Tongue (tissue), 3 donors: ENCODE data around the gene MAFF. TPM values are rescaled to one million over a fixed set of nuclear protein-coding genes. Genes with fewer than 3 reads are reported as not detected.

Source experiments
- DNase-seq: peaks from one replicate; pipeline ENCODE4 v3.0.0-alpha.2; 2015
- small RNA-seq: library from RNA; depleted of rRNA; stranded (forward); fragments of <200 nt; gene quantifications from one replicate; pipeline ENCODE3, GENCODE V24; 2014; ENCODE audit warnings: low replicate concordance
- total RNA-seq: library from RNA; depleted of rRNA; stranded (reverse); fragments of >200 nt; gene quantifications from one replicate; pipeline ENCODE4 v1.2.3, GENCODE V29; 2014

The MAFF gene
- total RNA-seq, 1 donor from 2014 or later = 20.9 TPM

- no peak for DNase-seq
These were observed 46.5 kb downstream of the MAFF start for GRCh38 chr22:38248280-38248679.

DNA sequence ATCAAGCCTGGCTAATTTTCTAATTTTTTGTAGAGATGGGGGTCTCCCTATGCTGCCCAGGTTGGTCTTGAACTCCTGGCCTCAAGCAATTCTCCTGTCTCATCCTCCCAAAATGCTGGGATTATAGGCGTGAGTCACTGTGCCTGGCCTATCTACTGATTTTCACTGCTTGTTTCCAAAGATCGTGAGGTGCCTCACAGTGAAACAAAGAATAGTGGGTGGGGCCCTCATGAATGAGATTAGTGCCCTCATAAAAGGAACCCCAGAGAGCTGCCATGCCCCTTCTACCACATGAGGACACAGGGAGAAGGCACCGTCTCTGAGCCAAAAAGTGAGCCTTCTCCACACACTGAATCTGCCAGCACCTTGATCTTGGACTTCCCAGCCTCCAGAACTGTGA lies 47.5 kb downstream of the MAFF start:
- DNase-seq = no peak

- DNase-seq = no peak
These were observed 48.2 kb downstream of the MAFF start for GRCh38 chr22:38249803-38250642.

DNA sequence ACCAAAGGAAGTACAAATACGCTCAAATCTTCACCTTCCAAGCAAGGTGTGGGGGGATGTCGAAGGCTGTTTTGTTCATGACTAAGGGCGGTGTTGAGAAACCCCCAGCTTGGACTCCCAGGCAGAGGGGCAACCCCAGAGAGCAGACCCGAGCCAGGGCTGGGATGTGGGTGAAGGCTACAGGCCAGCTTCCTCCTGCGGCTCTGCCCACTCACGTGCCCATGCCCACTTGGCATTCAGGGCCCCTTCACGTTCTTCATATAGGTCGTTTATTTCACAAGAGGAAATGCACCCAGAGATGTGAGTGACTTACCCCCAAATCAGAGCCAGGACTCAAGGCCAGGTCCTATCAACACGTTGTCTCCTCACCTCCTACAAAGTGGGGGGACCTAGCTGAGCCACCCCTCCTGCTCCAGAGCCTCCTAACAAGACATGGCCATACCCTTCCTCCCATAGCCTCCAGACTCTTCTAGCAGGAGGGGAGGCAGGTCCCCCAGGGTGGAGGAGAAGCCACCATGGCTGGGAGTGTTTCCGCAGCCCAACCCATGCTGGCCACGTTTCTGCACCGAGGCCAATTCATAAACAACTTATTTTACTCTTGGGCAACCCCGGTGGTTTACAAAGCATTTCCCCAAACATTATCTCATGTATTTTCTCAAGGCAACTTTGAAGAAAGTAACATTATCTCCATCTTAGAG lies 49.0 kb downstream of the MAFF start:
- no peak for DNase-seq

- DNase-seq = peak; percentile 70
These were observed 49.5 kb downstream of the MAFF start for GRCh38 chr22:38251341-38251692.

DNA sequence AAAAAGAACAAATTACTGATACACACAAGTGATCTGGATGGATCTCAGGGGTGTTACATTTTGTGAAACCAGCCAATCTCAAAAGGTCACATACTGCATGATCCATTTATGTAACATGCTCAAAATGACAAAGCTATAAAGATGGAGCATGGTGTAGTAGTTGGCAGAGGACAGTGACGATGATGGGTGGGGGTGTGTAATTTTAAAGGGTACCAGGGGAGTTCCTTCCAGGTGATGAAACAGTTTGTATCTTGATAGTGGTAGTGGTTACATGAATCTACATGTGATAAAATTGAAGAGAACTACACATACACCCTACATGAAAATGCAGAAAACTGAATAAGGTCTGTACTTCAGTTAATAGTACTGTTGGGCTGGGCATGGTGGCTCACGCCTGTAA lies 53.9 kb downstream of the MAFF start:
- no peak for DNase-seq

GRCh38 chr22:38257181-38257580 lies 55.4 kb downstream of the MAFF start:
- peak; percentile 81 for DNase-seq

DNA sequence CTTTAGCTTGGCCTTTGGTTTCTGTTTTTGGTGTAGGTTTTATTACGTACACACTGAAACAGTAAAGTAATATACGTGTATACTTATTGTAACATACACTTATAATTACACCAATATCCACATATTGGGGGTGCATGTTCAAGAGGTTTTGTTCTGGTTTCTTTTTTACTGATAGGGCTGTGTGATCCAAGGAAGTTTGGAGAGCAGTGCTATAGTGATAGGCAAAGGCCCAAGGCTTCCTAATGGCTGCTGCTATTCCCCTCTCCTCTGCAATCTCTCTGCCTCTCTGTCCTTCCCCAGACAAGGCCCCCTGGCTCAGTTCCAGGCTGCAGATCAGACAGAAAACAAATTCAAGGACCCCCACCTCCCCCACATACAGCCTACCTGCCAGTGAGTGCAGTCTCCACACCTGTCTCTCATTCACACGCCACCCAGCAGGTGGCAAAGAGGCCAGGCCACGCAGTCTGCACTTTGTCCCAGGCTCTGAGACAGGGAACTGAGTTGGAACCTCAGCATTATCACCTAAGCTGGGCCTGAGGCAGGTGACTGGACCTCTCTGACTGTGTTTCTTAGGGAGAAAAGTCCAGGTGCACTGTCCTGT lies 56.0 kb downstream of the MAFF start:
- DNase-seq = no peak

DNA sequence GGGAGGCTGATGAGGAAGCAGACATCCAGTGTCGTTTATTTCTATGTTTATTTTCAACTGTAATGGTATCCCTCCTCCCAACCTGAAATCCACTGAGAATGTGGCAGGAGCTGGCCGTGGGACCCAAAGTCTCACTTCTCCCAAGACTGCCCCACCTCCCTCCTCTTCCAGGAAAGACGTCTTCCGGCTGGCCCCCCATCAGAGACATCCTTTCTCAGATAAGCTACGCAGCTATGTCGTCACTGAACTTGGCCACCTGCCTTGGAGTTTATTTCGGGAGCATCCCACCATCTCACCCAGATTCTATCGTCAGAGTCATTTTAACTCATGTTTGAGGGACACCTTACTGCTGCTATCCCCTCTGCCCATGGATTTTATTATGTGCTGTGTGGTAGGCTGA lies 57.1 kb downstream of the MAFF start:
- no peak for DNase-seq

DNA sequence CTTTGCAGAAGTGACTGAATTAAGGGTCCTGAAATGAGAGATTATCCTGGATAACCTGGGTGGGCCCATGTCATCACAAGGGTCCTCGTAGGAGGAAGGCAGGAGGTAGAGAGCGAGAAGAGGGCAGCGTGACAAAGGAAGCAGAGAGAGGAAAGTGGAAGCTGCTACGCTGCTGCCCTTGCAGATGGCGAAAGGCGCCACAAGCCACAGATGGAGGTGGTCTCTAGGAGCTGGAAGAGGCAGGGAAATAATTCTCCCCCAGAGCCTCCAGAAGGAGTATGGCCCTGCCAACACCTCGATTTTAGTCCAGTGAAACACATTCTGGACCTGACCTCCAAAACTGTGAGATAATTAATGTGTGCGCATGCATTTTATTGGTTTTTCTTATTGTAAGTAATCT lies 57.6 kb downstream of the MAFF start:
- DNase-seq = no peak

DNA sequence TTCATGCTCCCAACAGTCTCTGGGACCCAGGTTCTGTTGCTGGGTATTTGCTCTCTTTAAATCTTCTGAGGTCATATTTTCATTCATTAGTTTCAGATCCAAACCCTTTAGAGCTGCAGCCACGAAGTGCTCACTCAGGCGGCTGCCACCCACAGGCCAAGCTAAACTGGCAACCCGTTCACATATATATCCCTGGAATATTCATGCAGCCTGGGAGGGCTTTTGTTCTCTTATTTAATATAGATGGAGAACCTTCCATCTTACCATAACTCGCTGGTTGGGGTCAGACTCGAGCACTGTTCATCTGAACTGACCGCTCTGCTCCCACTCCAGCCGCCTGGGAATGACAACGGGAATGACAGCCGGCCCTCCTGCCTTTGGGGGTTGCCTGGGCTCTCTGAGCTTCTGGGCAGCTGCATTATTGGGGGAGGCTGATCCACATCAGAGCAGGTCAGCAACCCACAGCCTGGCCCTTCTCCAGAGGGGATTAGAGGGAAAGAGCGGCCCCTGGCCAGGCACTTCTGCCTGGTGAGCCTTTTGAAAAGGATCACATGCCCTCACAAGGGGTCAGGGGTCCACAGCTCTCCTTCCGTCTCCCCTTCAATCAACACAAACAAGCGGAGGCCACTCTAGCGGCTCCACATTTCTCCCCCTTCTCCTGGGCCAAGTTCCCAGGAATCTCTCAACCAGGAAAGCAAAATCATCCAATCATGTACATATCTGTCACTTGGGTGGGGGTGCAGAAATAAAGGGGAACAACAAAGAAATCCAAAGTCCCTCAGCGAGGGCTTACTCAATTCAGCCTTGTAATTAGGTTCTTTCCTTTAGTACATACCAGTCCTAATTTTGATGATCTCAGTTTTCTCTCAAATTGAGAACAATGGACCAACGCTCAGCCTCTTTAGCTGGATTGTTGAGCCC lies 59.2 kb downstream of the MAFF start:
- peak; percentile 73 for DNase-seq

- DNase-seq = no peak
These were observed 60.4 kb downstream of the MAFF start for GRCh38 chr22:38262051-38262795.

GRCh38 chr22:38264322-38264843 lies 62.6 kb downstream of the MAFF start:
- no peak for DNase-seq

Small RNA genes lying within 50 kb of the gene (small RNA-seq; reads per million reads assigned to genes)
- not detected for gene RN7SL704P

Other genes with a start within 250 kb of the MAFF start
- not detected for gene C22orf23, start 248.4 kb upstream of the MAFF start, total RNA-seq
- 24.7 TPM for gene POLR2F, start 248.3 kb upstream of the MAFF start, total RNA-seq
- 14.9 TPM for gene SOX10, start 217.4 kb upstream of the MAFF start, total RNA-seq
- gene PICK1, start 144.6 kb upstream of the MAFF start, total RNA-seq = 14.9 TPM
- gene SLC16A8, start 117.8 kb upstream of the MAFF start, total RNA-seq = not detected
- gene BAIAP2L2, start 91.3 kb upstream of the MAFF start, total RNA-seq = not detected
- gene PLA2G6, start 20.2 kb upstream of the MAFF start, total RNA-seq = 15.3 TPM
- 34.3 TPM for gene TMEM184B, start 71.0 kb downstream of the MAFF start, total RNA-seq
- 107 TPM for gene CSNK1E, start 115.4 kb downstream of the MAFF start, total RNA-seq